Measurements from ENCODE around the gene ZNF578. TPM values are rescaled to one million over a fixed set of nuclear protein-coding genes. Genes with fewer than 3 reads are reported as not detected.
A peak's percentile ranks its signal among the peaks of the same experiment; 100 is the strongest.
"Not testable (repeated sequence)": the region's sequence is repeated elsewhere in the genome, so short reads cannot be mapped to it uniquely, and the experiment has no call there.

Gene ZNF578
- total and polyA plus RNA-seq, 10 of the 15 experiments (the other 5 are each of a cell fraction or from before 2014, with no cell fraction given) = 0.10 to 0.43 (median 0.16) TPM; not detected in 4

- Histone ChIP-seq H2AFZ (ENCODE audit: control insufficient read depth, low read depth, low read length) (no peak overlapping the region), H4K20me1 (ENCODE audit: control insufficient read depth, insufficient read depth) (no peaks in the 10 kb centered on the region), H3K36me3 (ENCODE audit: control insufficient read depth in 2 of 2, insufficient read depth in 2 of 2, low read length in 1 of 2) (no peaks in the 10 kb centered on the region), H3K4me2 (ENCODE audit: control insufficient read depth, insufficient read depth) (no peak overlapping the region), H3K9me3 (replicated peaks; ENCODE audit: control insufficient read depth, insufficient read depth, low read length) (peaks cover 10% of the 10 kb centered on the region; the same call in 2 of the 3 replicates), H3K4me1 (ENCODE audit: control insufficient read depth, insufficient read depth, low read length) (no peaks in the 10 kb centered on the region), H3K27ac (ENCODE audit: control insufficient read depth, insufficient read depth) (no peak overlapping the region), H3K27me3 (replicated peaks in 1 of 2; ENCODE audit: control insufficient read depth in 2 of 2, insufficient read depth in 2 of 2, low read length in 1 of 2) (no peaks in the 10 kb centered on the region), H3K9ac (ENCODE audit: control insufficient read depth, insufficient read depth, low read length) (no peak overlapping the region), H3K79me2 (ENCODE audit: control insufficient read depth, insufficient read depth, low read length) (no peaks in the 10 kb centered on the region), H3K4me3 (no peak overlapping the region)
- FAIRE-seq (no peak), DNase-seq (ENCODE audit: low read depth, low spot score) (no peak), ATAC-seq (no peak)
- POLR2A ChIA-PET = no interaction called here
- BruUV-seq (replicated peaks) = no TSS peak
- in situ Hi-C loops (cut with MboI) = no loop called here
- CTCF ChIA-PET = no interaction called here
- SMC1A ChIA-PET (ENCODE audit: uncharacterized antibody, unreplicated experiment) = no interaction called here
- peak; percentile 80 for TF ChIP-seq ZNF274 (IDR thresholded peaks at IDR 0.05; ENCODE audit: insufficient read depth, insufficient read length)
- no peak for TF ChIP-seq FOXM1 (IDR thresholded peaks at IDR 0.05; ENCODE audit: low read depth, low read length)
- intact Hi-C loops (cut with micrococcal nuclease; ENCODE audit: unreplicated experiment) = no loop called here
- WGBS (ENCODE audit: insufficient coverage, insufficient replicate concordance, low lambda C conversion rate, missing lambda C conversion rate) = 33% methylated on average over 7 of the region's 7 CpGs
- RAD21 ChIA-PET (ENCODE audit: unreplicated experiment) = no interaction called here
Observed at GRCh38 chr19:52474351-52475127, 21.2 kb downstream of the ZNF578 start.

DNA sequence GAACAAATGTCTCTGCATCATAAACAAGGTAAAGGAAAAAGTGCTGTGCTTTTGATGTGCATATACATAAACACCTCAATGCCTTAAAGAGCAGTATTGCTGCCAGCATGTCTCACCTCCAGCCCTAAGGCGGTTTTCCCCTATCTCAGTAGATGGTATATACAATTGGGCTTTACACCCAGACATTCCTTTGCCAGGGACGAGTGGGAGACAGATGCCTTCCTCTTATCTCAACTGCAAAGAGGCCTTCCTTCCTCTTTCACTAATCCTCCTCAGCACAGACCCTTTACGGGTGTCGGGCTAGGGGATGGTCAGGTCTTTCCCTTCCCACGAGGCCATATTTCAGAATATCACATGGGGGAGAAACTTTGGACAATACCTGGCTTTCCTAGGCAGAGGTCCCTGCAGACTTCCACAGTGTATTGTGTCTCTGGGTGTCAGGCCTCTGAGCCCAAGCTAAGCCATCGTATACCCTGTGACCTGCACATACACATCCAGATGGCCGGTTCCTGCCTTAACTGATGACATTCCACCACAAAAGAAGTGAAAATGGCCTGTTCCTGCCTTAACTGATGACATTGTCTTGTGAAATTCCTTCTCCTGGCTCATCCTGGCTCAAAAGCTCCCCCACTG is 30.9 kb downstream of the ZNF578 start:
- POLR2A ChIA-PET; H3K9ac ChIP-seq (ENCODE audit: control insufficient read depth, insufficient read depth, low read length); CTCF ChIA-PET; H2AFZ ChIP-seq (ENCODE audit: control insufficient read depth, low read depth, low read length); H3K79me2 ChIP-seq (ENCODE audit: control insufficient read depth, insufficient read depth, low read length); RAD21 ChIA-PET (ENCODE audit: unreplicated experiment); H3K4me3 ChIP-seq; BruUV-seq (replicated peaks); intact Hi-C loops (cut with micrococcal nuclease; ENCODE audit: unreplicated experiment); in situ Hi-C loops (cut with MboI); H3K27me3 ChIP-seq (replicated peaks in 1 of 2; ENCODE audit: control insufficient read depth in 2 of 2, insufficient read depth in 2 of 2, low read length in 1 of 2); DNase-seq (ENCODE audit: low read depth, low spot score); H4K20me1 ChIP-seq (ENCODE audit: control insufficient read depth, insufficient read depth); H3K4me1 ChIP-seq (ENCODE audit: control insufficient read depth, insufficient read depth, low read length); H3K36me3 ChIP-seq (ENCODE audit: control insufficient read depth in 2 of 2, insufficient read depth in 2 of 2, low read length in 1 of 2); H3K4me2 ChIP-seq (ENCODE audit: control insufficient read depth, insufficient read depth); FAIRE-seq; SMC1A ChIA-PET (ENCODE audit: uncharacterized antibody, unreplicated experiment); H3K27ac ChIP-seq (ENCODE audit: control insufficient read depth, insufficient read depth); ATAC-seq; H3K9me3 ChIP-seq (replicated peaks; ENCODE audit: control insufficient read depth, insufficient read depth, low read length): not testable (repeated sequence)
- 34% methylated on average over 7 of the region's 7 CpGs for WGBS (ENCODE audit: insufficient coverage, insufficient replicate concordance, low lambda C conversion rate, missing lambda C conversion rate)

- RAD21 ChIA-PET (ENCODE audit: unreplicated experiment); H3K79me2 ChIP-seq (ENCODE audit: control insufficient read depth, insufficient read depth, low read length); H3K4me3 ChIP-seq; BruUV-seq (replicated peaks); H3K4me1 ChIP-seq (ENCODE audit: control insufficient read depth, insufficient read depth, low read length); H3K9me3 ChIP-seq (replicated peaks; ENCODE audit: control insufficient read depth, insufficient read depth, low read length); in situ Hi-C loops (cut with MboI); FAIRE-seq; H3K4me2 ChIP-seq (ENCODE audit: control insufficient read depth, insufficient read depth); POLR2A ChIA-PET; H3K36me3 ChIP-seq (ENCODE audit: control insufficient read depth in 2 of 2, insufficient read depth in 2 of 2, low read length in 1 of 2); H3K27ac ChIP-seq (ENCODE audit: control insufficient read depth, insufficient read depth); CTCF ChIA-PET; H2AFZ ChIP-seq (ENCODE audit: control insufficient read depth, low read depth, low read length); H3K27me3 ChIP-seq (replicated peaks in 1 of 2; ENCODE audit: control insufficient read depth in 2 of 2, insufficient read depth in 2 of 2, low read length in 1 of 2); SMC1A ChIA-PET (ENCODE audit: uncharacterized antibody, unreplicated experiment); H4K20me1 ChIP-seq (ENCODE audit: control insufficient read depth, insufficient read depth); DNase-seq (ENCODE audit: low read depth, low spot score); ATAC-seq; intact Hi-C loops (cut with micrococcal nuclease; ENCODE audit: unreplicated experiment); H3K9ac ChIP-seq (ENCODE audit: control insufficient read depth, insufficient read depth, low read length): not testable (repeated sequence)
- WGBS (ENCODE audit: insufficient coverage, insufficient replicate concordance, low lambda C conversion rate, missing lambda C conversion rate) = 30% methylated on average over 7 of the region's 7 CpGs
Observed at GRCh38 chr19:52485064-52485463, 31.7 kb downstream of the ZNF578 start.
